Osteoblast (primary cell): Measurements from ENCODE around the gene GABBR2. TPM values are rescaled to one million over a fixed set of nuclear protein-coding genes. Genes with fewer than 3 reads are reported as not detected.

ENCODE experiments used
- DNase-seq: peaks from one replicate; pipeline ENCODE4 v3.0.0; 2011; ENCODE audit warnings: low spot score, mixed read lengths; ENCODE audit not compliant: insufficient read length; ENCODE audit errors: missing footprints
- H2AFZ ChIP-seq: 2 replicates; pipeline ENCODE4 v1.6.0; 2011; ENCODE audit warnings: mild to moderate bottlenecking, low read length
- H3K27ac ChIP-seq: 2 replicates; pipeline ENCODE4 v1.5.1; 2011; ENCODE audit warnings: mild to moderate bottlenecking, low read depth, low read length, moderate library complexity
- H3K27me3 ChIP-seq: 2 replicates; pipeline ENCODE4 v1.6.0; 2012; ENCODE audit warnings: mild to moderate bottlenecking, control low read depth, inconsistent platforms, low read length, moderate library complexity; ENCODE audit not compliant: insufficient read depth
- H3K36me3 ChIP-seq: 2 replicates; pipeline ENCODE4 v1.5.1; 2011; ENCODE audit warnings: mild to moderate bottlenecking, low read length, control low read depth, moderate library complexity; ENCODE audit not compliant: insufficient read depth
- H3K4me1 ChIP-seq: 2 replicates; pipeline ENCODE4 v1.5.1; 2011; ENCODE audit warnings: mild to moderate bottlenecking, low read length, control low read depth, moderate library complexity; ENCODE audit not compliant: insufficient read depth
- H3K4me2 ChIP-seq: 2 replicates; pipeline ENCODE4 v1.6.0; 2011; ENCODE audit warnings: mild to moderate bottlenecking, low read length; ENCODE audit not compliant: insufficient read depth
- H3K4me3 ChIP-seq: fragments of 200-600 bp; sonication (generic); 3 replicates; pipeline ENCODE4 v1.5.1; 2012; ENCODE audit warnings: mild to moderate bottlenecking, low read length, inconsistent platforms; ENCODE audit not compliant: insufficient read depth
- H3K79me2 ChIP-seq: 2 replicates; pipeline ENCODE4 v1.6.0; 2012; ENCODE audit warnings: mild to moderate bottlenecking, low read length, control low read depth, inconsistent platforms; ENCODE audit not compliant: insufficient read depth
- H3K9me3 ChIP-seq: 2 replicates; pipeline ENCODE4 v1.5.1; 2011; ENCODE audit warnings: low read depth, low read length, control low read depth
- H4K20me1 ChIP-seq: 2 replicates; pipeline ENCODE4 v1.6.0; 2012; ENCODE audit warnings: mild to moderate bottlenecking, low read length, control low read depth; ENCODE audit not compliant: insufficient read depth
- total RNA-seq: library from RNA; depleted of rRNA; stranded (reverse); fragments of >200 nt; gene quantifications from 2 replicates; pipeline ENCODE4 v1.2.3, GENCODE V29; 2012
- TF ChIP-seq, protein P1 (sequence below): IDR thresholded peaks from 2 replicates; pipeline ENCODE4 v1.5.1; 2011; ENCODE audit warnings: mild to moderate bottlenecking, low read depth, low read length, moderate library complexity; ENCODE audit errors: extremely low read depth

GABBR2 gene
- total RNA-seq, 1 donor, result under 0.01 TPM

GRCh38 chr9:98518556-98518955 is 190.2 kb downstream of the GABBR2 start:
- Histone ChIP-seq H3K4me3 (no peak overlapping the region), H3K9me3 (no peaks in the 10 kb centered on the region), H3K4me1 (peaks cover 16% of the 10 kb centered on the region), H3K27ac (no peak overlapping the region), H2AFZ (no peak overlapping the region), H3K4me2 (no peak overlapping the region), H3K36me3 (no peaks in the 10 kb centered on the region), H3K79me2 (no peaks in the 10 kb centered on the region), H3K27me3 (no peaks in the 10 kb centered on the region), H4K20me1 (no peaks in the 10 kb centered on the region)
- TF ChIP-seq, protein P1, sequence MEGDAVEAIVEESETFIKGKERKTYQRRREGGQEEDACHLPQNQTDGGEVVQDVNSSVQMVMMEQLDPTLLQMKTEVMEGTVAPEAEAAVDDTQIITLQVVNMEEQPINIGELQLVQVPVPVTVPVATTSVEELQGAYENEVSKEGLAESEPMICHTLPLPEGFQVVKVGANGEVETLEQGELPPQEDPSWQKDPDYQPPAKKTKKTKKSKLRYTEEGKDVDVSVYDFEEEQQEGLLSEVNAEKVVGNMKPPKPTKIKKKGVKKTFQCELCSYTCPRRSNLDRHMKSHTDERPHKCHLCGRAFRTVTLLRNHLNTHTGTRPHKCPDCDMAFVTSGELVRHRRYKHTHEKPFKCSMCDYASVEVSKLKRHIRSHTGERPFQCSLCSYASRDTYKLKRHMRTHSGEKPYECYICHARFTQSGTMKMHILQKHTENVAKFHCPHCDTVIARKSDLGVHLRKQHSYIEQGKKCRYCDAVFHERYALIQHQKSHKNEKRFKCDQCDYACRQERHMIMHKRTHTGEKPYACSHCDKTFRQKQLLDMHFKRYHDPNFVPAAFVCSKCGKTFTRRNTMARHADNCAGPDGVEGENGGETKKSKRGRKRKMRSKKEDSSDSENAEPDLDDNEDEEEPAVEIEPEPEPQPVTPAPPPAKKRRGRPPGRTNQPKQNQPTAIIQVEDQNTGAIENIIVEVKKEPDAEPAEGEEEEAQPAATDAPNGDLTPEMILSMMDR, result no peak
- no peak for DNase-seq

DNA sequence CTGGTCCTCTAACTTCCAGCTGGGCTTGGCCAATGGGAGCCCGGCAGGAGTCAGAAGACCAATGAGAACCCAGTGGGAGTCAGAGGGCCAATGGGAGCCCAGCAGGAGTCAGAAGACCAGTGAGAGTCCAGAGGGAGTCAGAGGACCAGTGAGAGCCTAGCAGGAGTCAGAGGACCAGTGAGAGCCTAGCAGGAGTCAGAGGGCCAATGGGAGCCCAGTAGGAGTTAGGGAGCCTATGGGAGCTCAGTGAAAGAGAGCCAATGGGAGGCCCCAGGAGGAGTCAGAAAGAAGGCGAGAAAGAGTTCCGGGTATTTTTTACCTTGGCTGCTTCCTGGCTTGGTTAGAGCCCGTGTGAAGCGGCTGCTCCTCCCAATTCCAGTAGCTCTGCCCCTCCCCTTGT is 191.0 kb downstream of the GABBR2 start:
- no peaks in the 10 kb centered on the region for H4K20me1 ChIP-seq
- H3K4me3 ChIP-seq, result no peak overlapping the region
- no peaks in the 10 kb centered on the region for H3K9me3 ChIP-seq
- no peak overlapping the region for H3K4me2 ChIP-seq
- H2AFZ ChIP-seq, result no peak overlapping the region
- TF ChIP-seq, protein P1, result no peak
- no peaks in the 10 kb centered on the region for H3K27me3 ChIP-seq
- DNase-seq, result no peak
- H3K79me2 ChIP-seq, result no peaks in the 10 kb centered on the region
- H3K27ac ChIP-seq, result no peak overlapping the region
- H3K4me1 ChIP-seq, result peaks cover 16% of the 10 kb centered on the region
- no peaks in the 10 kb centered on the region for H3K36me3 ChIP-seq

GRCh38 chr9:98516897-98517503 is 191.7 kb downstream of the GABBR2 start:
- Histone ChIP-seq H3K4me2 (no peak overlapping the region), H4K20me1 (no peaks in the 10 kb centered on the region), H3K27me3 (no peaks in the 10 kb centered on the region), H3K79me2 (no peaks in the 10 kb centered on the region), H3K9me3 (no peaks in the 10 kb centered on the region), H3K4me1 (peaks cover 16% of the 10 kb centered on the region), H3K4me3 (no peak overlapping the region), H3K36me3 (no peaks in the 10 kb centered on the region), H3K27ac (no peak overlapping the region), H2AFZ (no peak overlapping the region)
- TF ChIP-seq, protein P1, result no peak
- peak; percentile 30 for DNase-seq

DNA sequence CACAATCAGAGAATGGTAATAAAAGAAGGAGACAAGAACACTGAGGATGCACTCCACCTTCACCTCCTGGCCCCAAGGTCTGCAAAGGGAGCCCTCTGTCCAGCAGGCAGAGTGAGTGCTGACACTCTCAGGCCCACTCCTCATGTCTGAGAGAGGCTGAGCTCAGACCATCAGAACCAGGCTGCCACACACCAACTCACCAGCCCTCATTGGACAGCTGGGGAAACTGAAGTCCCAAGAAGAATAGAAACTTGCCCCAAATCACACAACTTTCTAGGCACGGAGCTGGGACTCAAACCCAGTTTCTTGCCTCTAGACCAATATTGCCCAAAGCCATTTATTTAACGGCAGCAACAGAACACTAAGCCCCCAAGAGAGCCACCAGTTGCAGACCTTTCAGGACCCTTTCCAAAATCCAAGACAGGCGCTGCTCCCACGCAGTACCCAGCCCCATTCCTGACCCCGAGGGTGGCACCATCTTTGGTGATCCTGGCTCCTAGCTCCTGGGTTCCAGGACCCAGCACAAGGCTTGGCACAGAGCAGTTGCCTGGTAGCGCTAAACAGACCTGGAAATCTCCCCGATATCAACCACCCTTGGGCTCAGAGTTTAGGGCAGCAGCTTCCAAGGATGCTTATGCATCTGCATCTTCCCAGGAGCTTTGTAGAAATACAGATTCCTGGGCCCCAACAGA is 192.4 kb downstream of the GABBR2 start:
- H3K4me1 ChIP-seq, result peaks cover 13% of the 10 kb centered on the region
- no peak overlapping the region for H3K27ac ChIP-seq
- no peaks in the 10 kb centered on the region for H3K27me3 ChIP-seq
- no peaks in the 10 kb centered on the region for H4K20me1 ChIP-seq
- no peak overlapping the region for H3K4me2 ChIP-seq
- no peaks in the 10 kb centered on the region for H3K36me3 ChIP-seq
- H3K79me2 ChIP-seq, result no peaks in the 10 kb centered on the region
- no peak for DNase-seq
- TF ChIP-seq, protein P1, result no peak
- H3K4me3 ChIP-seq, result no peak overlapping the region
- H2AFZ ChIP-seq, result no peak overlapping the region
- H3K9me3 ChIP-seq, result no peaks in the 10 kb centered on the region
